Smooth muscle cell (in vitro differentiated cells): ENCODE measurements around the gene DNAJB8. TPM values are rescaled to one million over a fixed set of nuclear protein-coding genes. Genes with fewer than 3 reads are reported as not detected.

Experiments
- DNase-seq: peaks from one replicate; lab custom pipeline; 2025; ENCODE audit not compliant: unreplicated experiment; lab: John Stamatoyannopoulos, UW
- H2AFZ ChIP-seq: fragments of 200-600 bp; sonication (generic); 2 replicates; pipeline ENCODE4 v1.6.0; 2016; ENCODE audit warnings: antibody characterized with exemption, low read depth, mild to moderate bottlenecking
- H3F3A ChIP-seq: fragments of 200-600 bp; sonication (generic); 2 replicates; pipeline ENCODE4 v1.6.0; 2017; ENCODE audit warnings: antibody characterized with exemption, low read depth
- H3K27ac ChIP-seq: fragments of 200-600 bp; sonication (generic); 2 replicates; pipeline ENCODE4 v1.5.1; 2016; ENCODE audit warnings: low read depth, mild to moderate bottlenecking
- H3K27me3 ChIP-seq: fragments of 200-600 bp; sonication (generic); 2 replicates; pipeline ENCODE4 v1.6.1; 2016; ENCODE audit warnings: low read depth, mild to moderate bottlenecking
- H3K36me3 ChIP-seq: fragments of 200-600 bp; sonication (generic); 2 replicates; pipeline ENCODE4 v1.5.1; 2016; ENCODE audit warnings: low read depth
- H3K4me1 ChIP-seq: fragments of 200-600 bp; sonication (generic); 2 replicates; pipeline ENCODE4 v1.5.1; 2016; ENCODE audit warnings: low read depth
- H3K4me2 ChIP-seq: fragments of 200-600 bp; sonication (generic); 2 replicates; pipeline ENCODE4 v1.6.0; 2016; ENCODE audit warnings: mild to moderate bottlenecking
- H3K4me3 ChIP-seq: fragments of 200-600 bp; sonication (generic); 2 replicates; pipeline ENCODE4 v1.5.1; 2016; ENCODE audit warnings: mild to moderate bottlenecking
- H3K79me2 ChIP-seq: fragments of 200-600 bp; sonication (generic); 2 replicates; pipeline ENCODE4 v1.6.0; 2016; ENCODE audit warnings: low read depth, mild to moderate bottlenecking
- H3K9ac ChIP-seq: fragments of 200-600 bp; sonication (generic); 2 replicates; pipeline ENCODE4 v1.6.0; 2016; ENCODE audit warnings: low read depth
- H3K9me3 ChIP-seq: fragments of 200-600 bp; sonication (generic); replicated peaks from 2 replicates; pipeline ENCODE4 v1.5.1; 2016; ENCODE audit warnings: low read depth
- H4K20me1 ChIP-seq: fragments of 200-600 bp; sonication (generic); 2 replicates; pipeline ENCODE4 v1.6.0; 2016; ENCODE audit warnings: low read depth
- WGBS: methylation state at CpG from one replicate; pipeline ENCODE4 v1.1.7; 2016; ENCODE audit warnings: low lambda C conversion rate; 5-methylcytosine and 5-hydroxymethylcytosine counted together
- polyA plus RNA-seq: library from polyadenylated mRNA; unstranded; fragments of >200 nt; fragmentation: Nextera tagmentation; extraction: Ambion mirVana; gene quantifications from 2 replicates; pipeline ENCODE4 v1.2.1, GENCODE V29; 2016
- total RNA-seq: library from RNA; depleted of rRNA; stranded (reverse); fragments of >200 nt; gene quantifications from 2 replicates; pipeline ENCODE4 v1.2.3, GENCODE V29; 2014
- TF ChIP-seq, protein P1 (sequence below): fragments of 200-600 bp; sonication (generic); IDR thresholded peaks from 2 replicates; pipeline ENCODE4 v1.5.1; 2017; ENCODE audit warnings: borderline replicate concordance, mild to moderate bottlenecking, antibody characterized with exemption; ENCODE audit not compliant: insufficient read depth, poor library complexity, severe bottlenecking

Gene DNAJB8
- total and polyA plus RNA-seq, 2 experiments from 2014 or later: not detected

DNA sequence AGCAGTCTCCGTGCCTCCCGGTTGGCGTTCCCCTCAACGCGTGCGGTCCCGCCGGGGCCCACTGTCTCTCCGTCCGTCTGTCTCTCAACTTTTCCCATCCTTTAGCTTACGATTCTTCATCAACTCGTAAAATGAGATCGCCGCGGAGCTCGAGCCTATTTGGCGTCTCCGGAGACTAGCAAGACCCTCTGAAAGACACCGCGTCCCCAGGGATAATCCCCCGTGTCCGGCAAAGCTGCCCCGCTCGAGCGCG lies 22.9 kb upstream of the DNAJB8 start:
- Histone ChIP-seq H2AFZ (peak overlapping the region; percentile 99), H4K20me1 (peaks cover 56% of the 10 kb centered on the region), H3K9ac (peak overlapping the region; percentile 87), H3K36me3 (no peaks in the 10 kb centered on the region), H3K27ac (no peak overlapping the region), H3K4me3 (peak overlapping the region; percentile 79), H3K4me1 (peaks cover 52% of the 10 kb centered on the region), H3F3A (peaks cover 2% of the 10 kb centered on the region), H3K27me3 (peaks cover 52% of the 10 kb centered on the region), H3K79me2 (peaks cover 9% of the 10 kb centered on the region), H3K4me2 (peak overlapping the region; percentile 97), H3K9me3 (no peaks in the 10 kb centered on the region)
- DNase-seq: no peak
- under 1% methylated on average over 26 of the region's 26 CpGs for WGBS
- TF ChIP-seq, protein P1, sequence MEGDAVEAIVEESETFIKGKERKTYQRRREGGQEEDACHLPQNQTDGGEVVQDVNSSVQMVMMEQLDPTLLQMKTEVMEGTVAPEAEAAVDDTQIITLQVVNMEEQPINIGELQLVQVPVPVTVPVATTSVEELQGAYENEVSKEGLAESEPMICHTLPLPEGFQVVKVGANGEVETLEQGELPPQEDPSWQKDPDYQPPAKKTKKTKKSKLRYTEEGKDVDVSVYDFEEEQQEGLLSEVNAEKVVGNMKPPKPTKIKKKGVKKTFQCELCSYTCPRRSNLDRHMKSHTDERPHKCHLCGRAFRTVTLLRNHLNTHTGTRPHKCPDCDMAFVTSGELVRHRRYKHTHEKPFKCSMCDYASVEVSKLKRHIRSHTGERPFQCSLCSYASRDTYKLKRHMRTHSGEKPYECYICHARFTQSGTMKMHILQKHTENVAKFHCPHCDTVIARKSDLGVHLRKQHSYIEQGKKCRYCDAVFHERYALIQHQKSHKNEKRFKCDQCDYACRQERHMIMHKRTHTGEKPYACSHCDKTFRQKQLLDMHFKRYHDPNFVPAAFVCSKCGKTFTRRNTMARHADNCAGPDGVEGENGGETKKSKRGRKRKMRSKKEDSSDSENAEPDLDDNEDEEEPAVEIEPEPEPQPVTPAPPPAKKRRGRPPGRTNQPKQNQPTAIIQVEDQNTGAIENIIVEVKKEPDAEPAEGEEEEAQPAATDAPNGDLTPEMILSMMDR: no peak

DNA sequence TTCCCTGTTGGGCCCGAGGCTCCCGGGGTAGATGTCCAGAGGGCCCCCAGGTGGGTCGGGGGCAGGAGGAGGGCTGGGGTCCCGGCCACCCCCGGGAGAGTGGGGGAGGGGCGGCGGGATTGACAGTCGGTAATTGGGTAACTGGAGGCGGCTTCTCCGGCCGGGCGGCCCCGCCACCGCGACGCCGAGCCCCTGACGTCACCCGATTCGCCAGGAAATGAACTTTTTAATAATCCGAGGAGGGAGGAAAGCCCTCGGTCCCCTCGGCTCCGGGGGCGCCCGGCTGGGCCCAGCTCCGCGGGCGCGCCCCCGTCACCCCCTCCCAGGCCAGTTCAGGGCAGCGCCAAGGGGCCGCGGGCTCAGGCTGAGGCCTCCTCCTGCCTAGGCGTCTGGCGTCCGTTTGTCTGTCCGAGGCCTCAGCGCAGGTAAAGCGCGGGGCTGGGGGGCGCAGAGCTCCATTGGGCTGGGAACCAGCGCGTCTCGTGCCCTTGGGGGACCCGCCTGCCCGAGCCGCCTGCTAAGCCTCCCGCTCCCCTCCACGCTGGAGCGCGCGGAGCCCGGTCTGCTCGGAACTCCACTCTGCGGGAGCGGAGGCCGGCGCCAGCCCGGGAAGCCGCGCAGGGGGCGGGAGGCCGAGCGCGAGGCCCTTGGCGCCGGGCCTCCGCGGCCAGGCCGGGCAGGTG lies 22.4 kb upstream of the DNAJB8 start:
- H3K4me2 ChIP-seq: peak overlapping the region; percentile 97
- H3F3A ChIP-seq: peaks cover 7% of the 10 kb centered on the region
- peak overlapping the region; percentile 99 for H2AFZ ChIP-seq
- no peaks in the 10 kb centered on the region for H3K36me3 ChIP-seq
- peak overlapping the region; percentile 87 for H3K9ac ChIP-seq
- peak overlapping the region; percentile 38 for H3K27ac ChIP-seq
- under 1% methylated on average over 64 of the region's 71 CpGs for WGBS
- H3K79me2 ChIP-seq: peaks cover 9% of the 10 kb centered on the region
- H4K20me1 ChIP-seq: peaks cover 51% of the 10 kb centered on the region
- no peaks in the 10 kb centered on the region for H3K9me3 ChIP-seq
- TF ChIP-seq, protein P1: no peak
- peaks cover 47% of the 10 kb centered on the region for H3K27me3 ChIP-seq
- H3K4me1 ChIP-seq: peaks cover 56% of the 10 kb centered on the region
- H3K4me3 ChIP-seq: peak overlapping the region; percentile 79
- DNase-seq: peak; percentile 28

DNA sequence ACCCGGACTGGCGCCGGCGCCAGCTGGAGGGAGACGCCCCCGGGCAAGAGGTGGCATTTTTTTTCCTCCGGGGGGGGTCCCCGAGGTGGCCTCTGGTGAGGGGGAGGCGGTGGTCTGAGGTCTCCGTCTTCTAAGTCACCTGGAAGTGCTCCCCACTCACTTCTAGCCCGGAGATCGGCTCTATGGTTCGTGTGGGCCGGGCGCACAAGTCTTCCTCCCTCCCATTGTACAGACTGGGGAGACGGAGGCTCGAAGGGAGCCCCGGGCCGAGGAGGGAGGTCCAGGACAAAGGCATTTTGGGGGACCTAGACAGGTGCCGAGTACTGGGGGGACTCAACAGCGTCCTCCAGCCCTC lies 21.9 kb upstream of the DNAJB8 start:
- peak overlapping the region; percentile 87 for H3K9ac ChIP-seq
- no peak for DNase-seq
- H4K20me1 ChIP-seq: peaks cover 46% of the 10 kb centered on the region
- 2% methylated on average over 20 of the region's 21 CpGs for WGBS
- peaks cover 42% of the 10 kb centered on the region for H3K27me3 ChIP-seq
- peak overlapping the region; percentile 97 for H3K4me2 ChIP-seq
- peaks cover 9% of the 10 kb centered on the region for H3F3A ChIP-seq
- TF ChIP-seq, protein P1: no peak
- peak overlapping the region; percentile 99 for H2AFZ ChIP-seq
- no peaks in the 10 kb centered on the region for H3K9me3 ChIP-seq
- H3K36me3 ChIP-seq: no peaks in the 10 kb centered on the region
- peaks cover 9% of the 10 kb centered on the region for H3K79me2 ChIP-seq
- H3K27ac ChIP-seq: peak overlapping the region; percentile 38
- peaks cover 62% of the 10 kb centered on the region for H3K4me1 ChIP-seq
- peak overlapping the region; percentile 79 for H3K4me3 ChIP-seq
